HG02588 (cell line): ENCODE results near the gene LRRTM1.

ENCODE experiments used
- ATAC-seq: cut with Tn5 transposase; IDR thresholded peaks from one replicate; pipeline ENCODE4 v1.9.1; 2021; ENCODE audit warnings: mild to moderate bottlenecking, moderate library complexity; ENCODE audit not compliant: unreplicated experiment

The LRRTM1 gene

GRCh38 chr2:80303006-80303908 is 1.3 kb downstream of the LRRTM1 start:
- no peak for ATAC-seq

GRCh38 chr2:80302314-80303005 is 2.1 kb downstream of the LRRTM1 start:
- no peak for ATAC-seq

DNA sequence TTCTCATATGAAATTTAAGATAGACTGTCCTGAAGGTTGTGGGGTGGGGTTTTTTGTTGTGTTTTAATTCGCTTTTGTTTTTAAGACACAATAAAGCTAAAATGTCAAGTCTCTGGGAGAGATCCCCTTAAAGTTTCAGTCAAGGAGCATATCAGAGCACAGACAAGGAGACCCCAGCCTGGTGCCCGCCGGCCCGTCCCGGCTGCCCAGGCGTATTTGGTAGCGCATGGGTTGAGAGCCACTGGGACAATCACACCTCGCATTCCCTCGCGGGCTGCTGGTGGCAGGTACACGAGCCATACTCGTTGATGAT is 2.6 kb downstream of the LRRTM1 start:
- ATAC-seq: no peak

DNA sequence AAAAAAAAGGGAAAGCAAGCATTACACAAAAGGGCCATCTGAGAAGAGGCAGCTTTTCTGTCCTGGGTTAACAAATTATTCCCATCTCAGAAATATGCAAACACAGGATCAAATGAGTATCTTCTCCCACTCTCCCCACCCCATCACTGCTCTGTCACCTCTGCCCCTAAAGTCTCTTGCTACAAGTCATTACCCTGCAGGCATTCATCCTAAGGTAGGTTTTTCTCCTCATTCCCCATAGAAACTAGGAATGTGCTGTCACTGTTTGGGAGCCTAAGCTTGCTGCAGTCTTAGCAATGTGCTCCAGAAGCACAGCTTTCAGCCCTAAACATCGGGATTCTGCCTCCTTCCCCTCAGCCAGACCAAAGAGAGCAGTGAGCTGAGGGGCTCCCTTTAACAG is 3.6 kb downstream of the LRRTM1 start:
- ATAC-seq: no peak

DNA sequence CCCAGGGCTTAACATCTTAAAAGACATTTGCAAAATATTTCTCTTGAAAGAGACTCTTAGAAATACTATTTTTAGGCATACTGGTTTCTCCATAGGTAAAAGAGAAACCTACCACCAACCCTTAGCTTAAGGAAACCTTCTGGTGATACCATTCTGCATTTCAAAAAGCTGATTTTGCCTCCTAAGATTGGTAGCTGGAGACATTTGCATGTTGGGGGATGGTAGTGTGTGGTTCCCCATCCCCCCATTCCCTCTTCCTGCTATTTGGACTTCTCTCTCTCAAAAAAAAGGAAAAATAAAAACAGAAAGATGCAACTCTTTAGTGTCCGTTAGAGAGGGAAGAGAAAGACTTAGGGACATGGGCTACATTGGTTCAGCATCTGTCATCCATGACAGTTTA is 4.2 kb downstream of the LRRTM1 start:
- no peak for ATAC-seq

DNA sequence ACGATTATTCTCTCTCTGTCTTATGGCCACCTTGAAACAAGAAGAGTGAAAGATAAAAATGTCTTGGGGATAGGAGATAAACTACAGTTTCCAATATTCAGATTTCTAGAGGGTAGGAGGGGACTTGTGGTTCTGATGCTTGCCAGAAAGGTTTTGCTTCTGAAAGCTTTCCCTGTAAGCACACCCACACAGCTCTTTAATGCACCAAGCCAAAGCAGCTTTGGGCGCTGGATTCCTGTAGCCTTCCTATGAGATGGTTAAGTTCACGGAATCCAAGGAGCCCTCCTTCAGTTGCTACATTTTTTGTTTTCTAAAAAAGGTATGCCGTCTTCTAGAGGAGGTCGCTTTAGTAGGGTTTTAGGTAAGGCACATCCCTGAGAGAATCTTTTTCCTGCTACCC is 4.9 kb downstream of the LRRTM1 start:
- no peak for ATAC-seq

- ATAC-seq: no peak
Observed at GRCh38 chr2:80298954-80299353, 5.6 kb downstream of the LRRTM1 start.

- no peak for ATAC-seq
Observed at GRCh38 chr2:80293039-80293438, 11.5 kb downstream of the LRRTM1 start.

DNA sequence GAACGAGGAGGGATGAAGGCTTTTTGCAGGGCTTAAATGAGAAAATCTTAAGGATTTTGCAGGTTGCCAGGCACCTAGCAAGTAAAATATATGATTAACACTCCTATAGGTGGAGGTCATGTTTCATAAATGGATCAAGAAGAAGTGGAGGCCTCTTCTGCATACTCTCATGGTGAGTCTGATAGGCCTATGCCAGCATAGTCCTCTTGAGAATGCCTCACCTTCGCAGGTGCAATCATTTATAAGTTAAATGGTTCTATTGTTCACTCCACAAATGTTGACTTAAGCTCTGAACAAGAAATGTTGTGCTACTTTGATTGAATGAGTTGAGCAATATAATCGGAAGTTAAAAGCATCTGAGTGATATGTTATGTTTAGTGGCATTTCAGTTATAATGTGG is 12.1 kb downstream of the LRRTM1 start:
- ATAC-seq: no peak

GRCh38 chr2:80291656-80292055 is 12.9 kb downstream of the LRRTM1 start:
- ATAC-seq: no peak

DNA sequence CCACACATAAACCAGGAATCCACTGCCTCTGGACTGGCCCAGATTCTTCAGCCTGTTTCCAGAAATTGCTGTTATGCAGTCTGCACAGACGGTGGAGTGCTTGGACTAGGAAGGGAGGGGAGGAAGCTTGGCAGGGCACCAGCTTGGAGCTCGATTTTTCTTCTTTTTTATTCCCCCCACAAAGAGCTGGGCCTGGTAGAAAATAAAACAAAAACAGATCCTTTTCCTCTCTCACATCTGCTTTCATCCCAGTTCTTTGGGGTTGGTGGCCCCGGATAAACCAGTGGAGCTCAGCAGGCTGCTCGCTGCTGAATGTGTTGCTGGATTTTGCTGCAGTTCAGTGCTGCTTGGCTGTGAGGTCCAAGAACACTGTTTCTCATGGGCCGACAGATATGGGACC is 16.0 kb downstream of the LRRTM1 start:
- no peak for ATAC-seq

- ATAC-seq: no peak
Observed at GRCh38 chr2:80281049-80281448, 23.5 kb downstream of the LRRTM1 start.

DNA sequence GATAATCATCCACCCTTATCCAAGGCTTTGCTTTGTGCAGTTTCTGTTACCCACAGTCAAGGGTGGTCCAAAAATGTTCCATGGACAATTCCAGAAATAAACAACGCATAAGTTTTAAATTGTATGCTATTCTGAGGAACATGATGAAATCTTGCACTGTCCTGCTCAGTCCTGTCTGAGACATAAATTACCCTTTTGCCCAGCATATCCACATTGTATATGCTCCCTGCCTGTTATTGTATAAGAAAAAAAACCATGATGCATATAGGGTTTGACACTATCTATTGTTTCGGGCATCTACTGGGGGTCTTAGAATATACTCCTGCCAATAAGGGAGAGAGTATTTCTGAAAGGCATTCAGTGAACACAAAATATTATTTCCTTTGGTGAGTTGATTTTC is 24.0 kb downstream of the LRRTM1 start:
- no peak for ATAC-seq

- ATAC-seq: no peak
Observed at GRCh38 chr2:80269806-80270205, 34.7 kb downstream of the LRRTM1 start.

- no peak for ATAC-seq
Observed at GRCh38 chr2:80266231-80266630, 38.3 kb downstream of the LRRTM1 start.

DNA sequence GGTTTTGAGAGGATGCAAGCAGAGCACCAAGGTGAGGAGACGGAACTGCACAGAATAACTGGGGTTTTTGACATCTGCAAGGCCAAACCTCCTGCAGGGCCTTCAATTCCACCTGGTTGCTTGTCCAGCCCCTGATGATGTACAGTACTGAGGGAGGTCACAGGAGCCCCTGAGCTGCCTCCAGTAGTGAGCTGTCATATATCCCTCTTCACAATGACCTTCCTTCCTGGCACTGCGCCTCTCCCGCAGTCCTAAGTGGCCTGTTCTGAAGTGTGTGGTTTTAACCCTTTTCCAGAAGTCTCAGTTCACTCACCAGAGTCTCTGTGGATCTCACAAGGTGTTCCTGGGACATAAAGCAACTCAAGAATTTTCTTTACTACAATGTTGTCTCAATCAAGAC is 45.3 kb downstream of the LRRTM1 start:
- no peak for ATAC-seq

DNA sequence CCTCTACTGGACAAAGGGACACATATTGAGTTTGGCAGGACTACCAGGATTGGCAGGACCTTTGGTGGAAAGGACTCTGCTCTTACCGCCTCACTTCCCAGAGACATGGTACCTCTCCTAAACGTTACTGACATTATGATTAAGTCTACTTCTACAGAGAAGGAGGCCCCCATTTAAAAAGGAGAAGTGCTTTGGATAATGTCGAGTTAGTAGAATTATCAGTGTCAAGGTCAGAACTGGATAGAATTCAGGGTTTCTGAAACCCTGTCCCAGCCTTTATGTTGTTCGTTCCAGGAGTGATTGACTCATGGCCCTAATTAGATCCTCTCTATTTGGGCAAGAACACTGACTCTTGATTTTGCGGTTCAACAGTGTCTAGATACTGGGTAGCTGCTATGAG is 45.8 kb downstream of the LRRTM1 start:
- ATAC-seq: no peak

DNA sequence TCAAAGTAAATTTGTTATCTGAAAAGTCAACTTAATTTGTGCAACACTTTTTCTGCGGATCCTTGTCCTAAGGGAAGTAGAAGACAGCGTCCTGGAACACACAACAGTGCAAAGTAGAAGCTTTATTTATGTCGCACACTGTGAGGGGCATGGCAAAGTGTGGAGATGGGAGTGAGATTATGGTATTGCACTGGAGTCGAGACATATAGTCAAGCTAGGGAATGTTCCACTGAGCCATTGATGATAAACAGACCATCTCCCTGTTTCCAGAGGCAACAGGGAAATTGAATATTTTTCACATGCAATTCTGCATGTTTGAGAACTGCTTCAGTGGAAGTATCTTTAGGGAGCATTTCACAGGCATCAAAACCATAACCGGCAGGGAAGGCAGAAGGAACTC is 46.2 kb downstream of the LRRTM1 start:
- no peak for ATAC-seq

DNA sequence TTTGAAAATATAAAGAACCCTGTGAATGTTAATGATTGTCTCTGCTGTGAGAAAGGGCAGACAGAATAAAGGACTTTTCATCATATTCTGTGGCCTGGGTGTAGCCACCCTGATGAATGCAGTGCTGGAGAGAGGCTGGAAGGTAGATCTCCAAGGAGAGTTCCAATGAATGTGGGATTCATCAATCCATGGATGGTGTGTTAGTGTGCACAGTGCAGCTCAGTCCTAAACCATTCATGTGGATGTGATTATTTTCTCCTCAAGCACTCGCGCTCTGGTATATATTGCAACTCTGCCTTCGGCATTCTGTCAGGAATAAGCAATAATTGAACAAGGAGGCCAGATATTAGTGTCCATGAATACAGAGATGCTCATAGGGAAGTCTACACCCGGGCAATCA is 47.1 kb downstream of the LRRTM1 start:
- ATAC-seq: no peak

- no peak for ATAC-seq
Observed at GRCh38 chr2:80256782-80257167, 47.8 kb downstream of the LRRTM1 start.

DNA sequence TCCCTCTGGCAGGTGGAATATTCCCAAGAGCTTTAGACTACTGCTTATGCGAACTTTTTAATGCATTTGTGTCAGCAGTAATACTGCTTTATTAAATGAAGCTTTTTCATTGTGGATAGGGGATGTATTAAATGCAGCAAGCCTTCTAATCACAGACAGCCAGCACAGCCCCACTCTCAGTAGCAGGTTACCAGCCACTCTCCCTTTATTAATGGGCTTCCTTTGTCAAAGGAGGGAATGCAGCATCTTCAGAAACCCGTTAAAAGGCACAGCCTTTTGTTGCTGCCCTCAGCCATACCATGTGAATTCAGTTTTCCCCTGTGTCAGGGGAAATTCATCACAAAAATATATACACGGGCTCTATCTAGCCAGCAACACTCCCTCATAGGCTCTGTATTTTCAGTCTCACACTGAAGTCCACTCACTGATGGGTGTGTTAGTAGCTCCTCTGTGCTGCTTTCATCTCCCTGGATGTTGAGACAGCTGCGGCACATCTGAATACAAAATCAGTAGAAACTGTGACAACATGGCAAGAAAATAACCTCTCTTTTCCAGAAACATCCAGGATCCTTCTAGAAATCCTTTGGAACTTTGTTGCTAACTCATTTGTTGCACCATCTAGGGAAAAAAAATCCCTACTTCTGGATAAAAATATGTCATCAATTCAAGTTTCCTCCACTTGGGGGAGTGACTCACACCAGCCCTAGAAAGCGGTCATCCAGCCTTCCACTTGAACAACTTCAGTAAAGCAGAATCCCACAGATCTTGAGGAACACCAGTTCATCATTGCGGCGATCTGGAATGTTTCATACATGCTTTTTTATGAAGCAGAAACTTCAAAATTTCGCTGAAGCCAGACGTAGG is 48.4 kb downstream of the LRRTM1 start:
- no peak for ATAC-seq
